ENCODE measurements around the gene TXNDC11. TPM values are rescaled to one million over a fixed set of nuclear protein-coding genes. Genes with fewer than 3 reads are reported as not detected.
A peak's percentile ranks its signal among the peaks of the same experiment; 100 is the strongest.

Gene TXNDC11
- total RNA-seq, 2 experiments from 2014 or later, result 111 to 112 TPM

GRCh38 chr16:11640987-11641817 lies 101.5 kb downstream of the TXNDC11 start:
- peak overlapping the region; percentile 62 for H3K27ac Mint-ChIP-seq
- H3K27me3 Mint-ChIP-seq, result no peaks in the 10 kb centered on the region
- ATAC-seq (ENCODE audit: poor library complexity), result peak; percentile 86
- no peaks in the 10 kb centered on the region for H3K36me3 ChIP-seq (ENCODE audit: insufficient read depth, low read length)
- H3K4me3 Mint-ChIP-seq, result no peak overlapping the region
- TF ChIP-seq CTCF (IDR thresholded peaks at IDR 0.05), result peak; percentile 91
- H3K9me3 Mint-ChIP-seq, result no peaks in the 10 kb centered on the region
- H3K27ac ChIP-seq (ENCODE audit: low read depth in 1 of 2, low read length in 2 of 2), result no peak overlapping the region
- no peak overlapping the region for H3K4me3 ChIP-seq (ENCODE audit: low read length)
- CTCF ChIA-PET, result interaction anchor here (0.6 to 4.9 kb wide), 6 partner anchors 14 to 110 kb away, joined by 3 to 35 read pairs (median 3); no protein-coding TSS in a partner anchor
- no peaks in the 10 kb centered on the region for H3K9me3 ChIP-seq (ENCODE audit: control insufficient read depth in 1 of 2, insufficient read depth in 1 of 2, low read length in 2 of 2)
- intact Hi-C loops (cut with DNase I, micrococcal nuclease), result loop anchor here (1.0 to 10.0 kb wide), 10 partner anchors 44 to 679 kb away; no protein-coding TSS in a partner anchor
- POLR2A ChIA-PET, result interaction anchor here (0.6 to 1.6 kb wide), 6 partner anchors 12 to 233 kb away, joined by 3 to 5 read pairs (median 3); partner anchors contain the start of gene LITAF
- H3K27me3 ChIP-seq (ENCODE audit: control insufficient read depth in 1 of 2, insufficient read depth in 2 of 2, low read length in 2 of 2), result peaks cover 0 to 2% of the 10 kb centered on the region in 2 experiments
- H3K4me1 ChIP-seq (ENCODE audit: insufficient read depth, low read length), result peaks cover 22% of the 10 kb centered on the region
- no peaks in the 10 kb centered on the region for H3K36me3 Mint-ChIP-seq (ENCODE audit: low read depth)
- DNase-seq, result peak in 11 of 14 experiments; percentile 13 to 81 (median 35)
- peaks cover 14% of the 10 kb centered on the region for H3K4me1 Mint-ChIP-seq (ENCODE audit: low read depth)

- H3K4me1 Mint-ChIP-seq (ENCODE audit: low read depth), result peaks cover 14% of the 10 kb centered on the region
- CTCF ChIA-PET, result interaction anchor here (0.6 to 4.9 kb wide), 6 partner anchors 13 to 109 kb away, joined by 3 to 35 read pairs (median 3); no protein-coding TSS in a partner anchor
- DNase-seq (peak in 3 of 14 experiments; percentile 43 to 78 (median 68)), ATAC-seq (ENCODE audit: poor library complexity) (no peak)
- no peak overlapping the region for H3K4me3 Mint-ChIP-seq
- no peak overlapping the region for H3K27ac Mint-ChIP-seq
- POLR2A ChIA-PET, result interaction anchor here (1.0 to 1.6 kb wide), 4 partner anchors 11 to 79 kb away, joined by 3 read pairs; partner anchors contain the start of gene LITAF
- intact Hi-C loops (cut with DNase I, micrococcal nuclease), result loop anchor here (1.0 to 10.0 kb wide), 9 partner anchors 43 to 678 kb away; no protein-coding TSS in a partner anchor
- Histone ChIP-seq H3K36me3 (ENCODE audit: insufficient read depth, low read length) (no peaks in the 10 kb centered on the region), H3K4me3 (ENCODE audit: low read length) (no peak overlapping the region), H3K9me3 (ENCODE audit: control insufficient read depth in 1 of 2, insufficient read depth in 1 of 2, low read length in 2 of 2) (no peaks in the 10 kb centered on the region), H3K27me3 (ENCODE audit: control insufficient read depth in 1 of 2, insufficient read depth in 2 of 2, low read length in 2 of 2) (peaks cover 0 to 2% of the 10 kb centered on the region in 2 experiments), H3K4me1 (ENCODE audit: insufficient read depth, low read length) (peaks cover 22% of the 10 kb centered on the region), H3K27ac (ENCODE audit: low read depth in 1 of 2, low read length in 2 of 2) (no peak overlapping the region)
- TF ChIP-seq CTCF (IDR thresholded peaks at IDR 0.05), result no peak
- no peaks in the 10 kb centered on the region for H3K36me3 Mint-ChIP-seq (ENCODE audit: low read depth)
- no peaks in the 10 kb centered on the region for H3K27me3 Mint-ChIP-seq
- no peaks in the 10 kb centered on the region for H3K9me3 Mint-ChIP-seq
Observed at GRCh38 chr16:11639925-11640899, 102.4 kb downstream of the TXNDC11 start.
